HAP-1 (cell line): ENCODE data around the gene CHST3.

Source experiments
- DNase-seq, 2 experiments: peaks; one replicate each; pipeline ENCODE4 v3.0.0-alpha.2; 2016 to 2020; ENCODE audit warnings: low spot score in 2 of 2
- H3K27me3 ChIP-seq: fragments of 250-450 bp; sonication (Bioruptor Pico); 2 replicates; pipeline ENCODE4 v1.5.1; 2020; ENCODE audit warnings: low read depth, mild to moderate bottlenecking, moderate library complexity
- H3K36me3 ChIP-seq: fragments of 250-450 bp; sonication (Bioruptor Pico); replicated peaks from 2 replicates; pipeline ENCODE4 v1.5.1; 2020; ENCODE audit warnings: mild to moderate bottlenecking
- H3K4me1 ChIP-seq: fragments of 250-450 bp; sonication (Bioruptor Pico); 2 replicates; pipeline ENCODE4 v1.5.1; 2020; ENCODE audit warnings: mild to moderate bottlenecking
- H3K4me3 ChIP-seq: fragments of 250-450 bp; sonication (Bioruptor Pico); 2 replicates; pipeline ENCODE4 v1.5.1; 2020; ENCODE audit warnings: mild to moderate bottlenecking, moderate library complexity
- H3K9me3 ChIP-seq: fragments of 250-450 bp; sonication (Bioruptor Pico); 2 replicates; pipeline ENCODE4 v1.5.1; 2020; ENCODE audit warnings: mild to moderate bottlenecking, moderate library complexity
- in situ Hi-C: fragments of 300-500 bp; cut with MboI; formaldehyde crosslinking; loops from 3 replicates; pipeline ENCODE4 v1.14.3; 2020; ENCODE audit warnings: low sequenced_read_pairs, inconsistent platforms, mixed read lengths

CHST3 gene

GRCh38 chr10:72035252-72035887 is 71.2 kb downstream of the CHST3 start:
- no peaks in the 10 kb centered on the region for H3K27me3 ChIP-seq
- in situ Hi-C loops = no loop called here
- DNase-seq = no peak
- H3K36me3 ChIP-seq = no peaks in the 10 kb centered on the region
- H3K4me3 ChIP-seq = no peak overlapping the region
- no peaks in the 10 kb centered on the region; the same call in none of the 2 replicates for H3K4me1 ChIP-seq
- no peaks in the 10 kb centered on the region for H3K9me3 ChIP-seq

- Histone ChIP-seq H3K36me3 (no peaks in the 10 kb centered on the region), H3K9me3 (no peaks in the 10 kb centered on the region), H3K27me3 (no peaks in the 10 kb centered on the region), H3K4me3 (no peak overlapping the region), H3K4me1 (no peaks in the 10 kb centered on the region; the same call in none of the 2 replicates)
- DNase-seq = no peak
- in situ Hi-C loops = no loop called here
These were observed 73.1 kb downstream of the CHST3 start for GRCh38 chr10:72037266-72037665.

GRCh38 chr10:72037811-72038210 is 73.6 kb downstream of the CHST3 start:
- Histone ChIP-seq H3K27me3 (no peaks in the 10 kb centered on the region), H3K4me3 (no peak overlapping the region), H3K9me3 (no peaks in the 10 kb centered on the region), H3K36me3 (no peaks in the 10 kb centered on the region), H3K4me1 (no peaks in the 10 kb centered on the region; the same call in none of the 2 replicates)
- DNase-seq = no peak
- in situ Hi-C loops = no loop called here

- Histone ChIP-seq H3K9me3 (no peaks in the 10 kb centered on the region), H3K4me1 (no peaks in the 10 kb centered on the region; the same call in none of the 2 replicates), H3K36me3 (no peaks in the 10 kb centered on the region), H3K27me3 (no peaks in the 10 kb centered on the region), H3K4me3 (no peak overlapping the region)
- no peak for DNase-seq
- in situ Hi-C loops = no loop called here
These were observed 74.3 kb downstream of the CHST3 start for GRCh38 chr10:72038458-72039001.

- DNase-seq = no peak
- Histone ChIP-seq H3K27me3 (no peaks in the 10 kb centered on the region), H3K9me3 (no peaks in the 10 kb centered on the region), H3K4me3 (no peak overlapping the region), H3K4me1 (no peaks in the 10 kb centered on the region; the same call in none of the 2 replicates), H3K36me3 (no peaks in the 10 kb centered on the region)
- in situ Hi-C loops = no loop called here
These were observed 75.2 kb downstream of the CHST3 start for GRCh38 chr10:72039377-72039776.

GRCh38 chr10:72041491-72041890 is 77.3 kb downstream of the CHST3 start:
- no peak for DNase-seq
- H3K4me1 ChIP-seq = no peaks in the 10 kb centered on the region; the same call in none of the 2 replicates

GRCh38 chr10:72043016-72043834 is 79.0 kb downstream of the CHST3 start:
- H3K9me3 ChIP-seq = no peaks in the 10 kb centered on the region
- H3K4me1 ChIP-seq = peaks cover 2% of the 10 kb centered on the region
- no peak for DNase-seq
- no peaks in the 10 kb centered on the region for H3K36me3 ChIP-seq
- in situ Hi-C loops = no loop called here
- H3K4me3 ChIP-seq = no peak overlapping the region
- no peaks in the 10 kb centered on the region for H3K27me3 ChIP-seq

More at GRCh38 chr10:72041491-72041890, 77.3 kb downstream of the CHST3 start:
- Histone ChIP-seq H3K4me3 (no peak overlapping the region), H3K36me3 (no peaks in the 10 kb centered on the region), H3K9me3 (no peaks in the 10 kb centered on the region), H3K27me3 (no peaks in the 10 kb centered on the region)
- in situ Hi-C loops = no loop called here

- in situ Hi-C loops = loop anchor here (5.0 kb wide), 1 partner anchor 178 kb away; no protein-coding TSS in a partner anchor
These were observed 80.3 kb downstream of the CHST3 start for GRCh38 chr10:72044417-72045041.

GRCh38 chr10:72045586-72045985 is 81.4 kb downstream of the CHST3 start:
- Histone ChIP-seq H3K4me1 (peaks cover 4% of the 10 kb centered on the region), H3K36me3 (no peaks in the 10 kb centered on the region), H3K4me3 (no peak overlapping the region), H3K9me3 (no peaks in the 10 kb centered on the region; the same call in 1 of the 2 replicates), H3K27me3 (no peaks in the 10 kb centered on the region)
- in situ Hi-C loops = loop anchor here (5.0 kb wide), 1 partner anchor 177 kb away; no protein-coding TSS in a partner anchor
- DNase-seq = no peak

More at GRCh38 chr10:72044417-72045041, 80.3 kb downstream of the CHST3 start:
- DNase-seq = no peak
- H3K36me3 ChIP-seq = no peaks in the 10 kb centered on the region
- no peaks in the 10 kb centered on the region for H3K27me3 ChIP-seq
- H3K4me3 ChIP-seq = no peak overlapping the region
- H3K9me3 ChIP-seq = no peaks in the 10 kb centered on the region; the same call in 1 of the 2 replicates
- peaks cover 4% of the 10 kb centered on the region for H3K4me1 ChIP-seq

- no peaks in the 10 kb centered on the region for H3K36me3 ChIP-seq
- H3K4me1 ChIP-seq = peaks cover 4% of the 10 kb centered on the region
- no peak overlapping the region for H3K4me3 ChIP-seq
- in situ Hi-C loops = loop anchor here (5.0 kb wide), 1 partner anchor 174 kb away; no protein-coding TSS in a partner anchor
- no peaks in the 10 kb centered on the region; the same call in 1 of the 2 replicates for H3K9me3 ChIP-seq
- no peaks in the 10 kb centered on the region for H3K27me3 ChIP-seq
- peak; percentile 88 to 92 for DNase-seq
These were observed 84.4 kb downstream of the CHST3 start for GRCh38 chr10:72048450-72049124.

GRCh38 chr10:72049472-72049871 is 85.3 kb downstream of the CHST3 start:
- in situ Hi-C loops = loop anchor here (5.0 kb wide), 1 partner anchor 173 kb away; no protein-coding TSS in a partner anchor
- DNase-seq = no peak

GRCh38 chr10:72049969-72050781 is 86.0 kb downstream of the CHST3 start:
- in situ Hi-C loops = loop anchor here (5.0 kb wide), 1 partner anchor 172 kb away; no protein-coding TSS in a partner anchor
- Histone ChIP-seq H3K9me3 (no peaks in the 10 kb centered on the region; the same call in 1 of the 2 replicates), H3K4me1 (peaks cover 4% of the 10 kb centered on the region), H3K4me3 (no peak overlapping the region), H3K36me3 (no peaks in the 10 kb centered on the region), H3K27me3 (no peaks in the 10 kb centered on the region)
- no peak for DNase-seq

More at GRCh38 chr10:72049472-72049871, 85.3 kb downstream of the CHST3 start:
- no peak overlapping the region for H3K4me3 ChIP-seq
- H3K27me3 ChIP-seq = no peaks in the 10 kb centered on the region
- no peaks in the 10 kb centered on the region for H3K36me3 ChIP-seq
- no peaks in the 10 kb centered on the region; the same call in 1 of the 2 replicates for H3K9me3 ChIP-seq
- H3K4me1 ChIP-seq = peaks cover 4% of the 10 kb centered on the region
